HCT116 (cell line): ENCODE data around the gene CDK18. TPM values are rescaled to one million over a fixed set of nuclear protein-coding genes. Genes with fewer than 3 reads are reported as not detected.

Experiments
- ATAC-seq: fragments of 200-7000 bp; cut with Tn5 transposase; 2 replicates; pipeline ENCODE4 v1.9.1; 2020; ENCODE audit warnings: mild to moderate bottlenecking, moderate library complexity
- BruUV-seq: library from RNA; stranded (reverse); fragments of 400-500 nt; replicated peaks from 2 replicates; lab custom pipeline; 2021; lab: Mats Ljungman, UMichigan
- CTCF ChIA-PET: fragments of 300-600 bp; sonication (Branson Sonifier 250); formaldehyde crosslinking; loops from one replicate; lab custom pipeline; 2021; ENCODE audit warnings: antibody characterized with exemption; lab: Charles Lee
- POLR2A ChIA-PET: fragments of 300-600, 350-600 bp; sonication (Branson Sonifier 250); formaldehyde crosslinking; loops from one replicate; lab custom pipeline; 2021; ENCODE audit warnings: antibody characterized with exemption; lab: Charles Lee
- RAD21 ChIA-PET, 2 experiments: fragments of 300-600 bp; sonication (Branson Sonifier 250); formaldehyde crosslinking; loops; one replicate each; lab custom pipeline; 2023; ENCODE audit warnings: low total read pairs in 2 of 2; ENCODE audit not compliant: uncharacterized antibody in 2 of 2, unreplicated experiment in 2 of 2, low non-redundant PET in 1 of 2; lab: Charles Lee
- DNase-seq: peaks from one replicate; pipeline ENCODE4 v3.0.0-alpha.2; 2010; ENCODE audit warnings: low read depth, low spot score
- H2AFZ ChIP-seq: fragments of 200-600 bp; shearing (Covaris generic), sonication (generic); 2 replicates; pipeline ENCODE4 v1.6.1; 2017; ENCODE audit warnings: low read depth, mixed run types, mixed read lengths, antibody characterized with exemption, low read length; ENCODE audit not compliant: poor library complexity, severe bottlenecking
- H3K27ac ChIP-seq: 2 replicates; pipeline ENCODE4 v1.5.1; 2012; ENCODE audit warnings: low read depth, low read length
- H3K27me3 ChIP-seq: fragments of 200-600 bp; sonication (generic); 2 replicates; pipeline ENCODE4 v1.6.1; 2016; ENCODE audit warnings: mixed run types, low read length, mixed read lengths; ENCODE audit not compliant: insufficient read depth
- H3K36me3 ChIP-seq, 2 experiments: fragments of 200-500 bp in 1 of 2; fragments of 200-600 bp in 1 of 2; sonication (Bioruptor generic) in 1 of 2; sonication (generic) in 1 of 2; 2 replicates each; pipeline versions ENCODE4 v1.5.1 to v1.6.1; 2014 to 2016; ENCODE audit warnings: low read length in 2 of 2, inconsistent platforms in 1 of 2, mixed read lengths in 1 of 2, mixed run types in 1 of 2; ENCODE audit not compliant: insufficient read depth in 2 of 2, control insufficient read depth in 1 of 2
- H3K4me1 ChIP-seq, 2 experiments: fragments of 200-600 bp in 1 of 2; sonication (generic) in 1 of 2; 2 replicates each; pipeline versions ENCODE4 v1.5.1 to v1.6.1; 2012 to 2017; ENCODE audit warnings: low read length in 2 of 2, inconsistent platforms in 1 of 2, mild to moderate bottlenecking in 1 of 2, mixed read lengths in 1 of 2, mixed run types in 1 of 2, moderate library complexity in 1 of 2; ENCODE audit not compliant: insufficient read depth in 2 of 2, control insufficient read depth in 1 of 2
- H3K4me2 ChIP-seq: fragments of 200-600 bp; sonication (generic); 2 replicates; pipeline ENCODE4 v1.6.1; 2017; ENCODE audit warnings: mixed run types, low read length, mixed read lengths
- H3K4me3 ChIP-seq, 2 experiments: fragments of 200-600 bp in 1 of 2; sonication (generic) in 1 of 2; replicated peaks in 1 of 2; 2 replicates each; pipeline ENCODE4 v1.5.1; 2011 to 2016; ENCODE audit warnings: low read length in 2 of 2, control low read depth in 1 of 2, low read depth in 1 of 2, mild to moderate bottlenecking in 1 of 2, mixed read lengths in 1 of 2, mixed run types in 1 of 2
- H3K79me2 ChIP-seq: fragments of 200-600 bp; sonication (generic); 2 replicates; pipeline ENCODE4 v1.6.1; 2017; ENCODE audit warnings: mild to moderate bottlenecking, mixed run types, low read length, moderate library complexity, mixed read lengths; ENCODE audit not compliant: insufficient read depth
- H3K9ac ChIP-seq: fragments of 200-600 bp; sonication (generic); 2 replicates; pipeline ENCODE4 v1.6.1; 2016; ENCODE audit warnings: low read length, mixed read lengths
- H3K9me2 ChIP-seq: fragments of 200-600 bp; sonication (generic), shearing (Covaris generic); 2 replicates; pipeline ENCODE4 v1.6.1; 2017; ENCODE audit warnings: mixed run types, mild to moderate bottlenecking, moderate library complexity; ENCODE audit not compliant: insufficient read depth
- H3K9me3 ChIP-seq, 2 experiments: fragments of 200-500 bp in 1 of 2; fragments of 200-600 bp in 1 of 2; sonication (Bioruptor generic) in 1 of 2; sonication (generic) in 1 of 2; 2 replicates each; pipeline ENCODE4 v1.6.1; 2014 to 2017; ENCODE audit warnings: low read length in 2 of 2, mixed read lengths in 2 of 2, inconsistent platforms in 1 of 2, low read depth in 1 of 2, mild to moderate bottlenecking in 1 of 2, mixed run types in 1 of 2, moderate library complexity in 1 of 2; ENCODE audit not compliant: control insufficient read depth in 1 of 2, insufficient read depth in 1 of 2
- H4K20me1 ChIP-seq: fragments of 200-600 bp; sonication (generic), shearing (Covaris generic); 2 replicates; pipeline ENCODE4 v1.6.1; 2017; ENCODE audit warnings: mixed run types, mild to moderate bottlenecking, moderate library complexity; ENCODE audit not compliant: insufficient read depth
- CEBPB ChIP-seq: IDR thresholded peaks from 2 replicates; pipeline ENCODE4 v1.6.1; 2012; ENCODE audit warnings: low read depth
- EGR1 ChIP-seq: IDR thresholded peaks from 2 replicates; pipeline ENCODE4 v1.6.1; 2012; ENCODE audit warnings: low read depth
- ELF1 ChIP-seq: IDR thresholded peaks from 2 replicates; pipeline ENCODE4 v1.6.1; 2012; ENCODE audit warnings: low read depth, borderline replicate concordance
- EZH2 ChIP-seq: fragments of 200-600 bp; sonication (generic); IDR thresholded peaks from 2 replicates; pipeline ENCODE4 v1.6.1; 2017; ENCODE audit warnings: antibody characterized with exemption, mixed run types
- EZH2phosphoT487 ChIP-seq: fragments of 200-600 bp; IDR thresholded peaks from 2 replicates; pipeline ENCODE4 v1.6.1; 2018; ENCODE audit warnings: antibody characterized with exemption, borderline replicate concordance
- FOSL1 ChIP-seq: IDR thresholded peaks from 2 replicates; pipeline ENCODE4 v1.6.1; 2012; ENCODE audit warnings: low read depth
- JUND ChIP-seq: IDR thresholded peaks from 2 replicates; pipeline ENCODE4 v1.6.1; 2012
- POLR2A ChIP-seq: IDR thresholded peaks from 2 replicates; pipeline ENCODE4 v1.7.0; 2011; ENCODE audit warnings: borderline replicate concordance; ENCODE audit not compliant: insufficient read depth, insufficient read length; ENCODE audit errors: extremely low read depth
- POLR2AphosphoS5 ChIP-seq: IDR thresholded peaks from 2 replicates; pipeline ENCODE4 v1.6.1; 2011; ENCODE audit warnings: mild to moderate bottlenecking, low read depth, low read length, moderate library complexity
- RAD21 ChIP-seq: IDR thresholded peaks from 2 replicates; pipeline ENCODE4 v1.6.1; 2012; ENCODE audit warnings: low read depth, mild to moderate bottlenecking
- SIN3A ChIP-seq: IDR thresholded peaks from 2 replicates; pipeline ENCODE4 v1.6.1; 2012; ENCODE audit warnings: low read depth
- SP1 ChIP-seq: IDR thresholded peaks from 2 replicates; pipeline ENCODE4 v1.6.1; 2012; ENCODE audit warnings: low read depth
- SRF ChIP-seq: IDR thresholded peaks from 2 replicates; pipeline ENCODE4 v1.6.1; 2012; ENCODE audit warnings: low read depth
- TCF7L2 ChIP-seq: IDR thresholded peaks from 2 replicates; pipeline ENCODE4 v1.7.0; 2011; ENCODE audit warnings: borderline replicate concordance, inconsistent platforms; ENCODE audit not compliant: insufficient read depth, insufficient read length; ENCODE audit errors: extremely low read depth
- ZBTB33 ChIP-seq: IDR thresholded peaks from 2 replicates; pipeline ENCODE4 v1.6.1; 2011; ENCODE audit warnings: mild to moderate bottlenecking, low read length, moderate library complexity; ENCODE audit not compliant: insufficient replicate concordance; ENCODE audit errors: extremely low read depth
- ZFX ChIP-seq: fragments of 450-650 bp; IDR thresholded peaks from 2 replicates; pipeline ENCODE4 v1.6.1; 2017
- ZNF274 ChIP-seq: fragments of 200-500 bp; sonication (Bioruptor generic); IDR thresholded peaks from 2 replicates; pipeline ENCODE4 v1.6.1; 2014; ENCODE audit warnings: mild to moderate bottlenecking, low read depth, low read length, inconsistent platforms
- intact Hi-C: fragments of 100-400 bp; cut with micrococcal nuclease; formaldehyde crosslinking; loops from 2 replicates; pipeline ENCODE4 v1.10.0; 2022
- total RNA-seq: library from RNA; stranded (reverse); gene quantifications from one replicate; pipeline ENCODE4 v1.2.1, GENCODE V29; 2021; ENCODE audit not compliant: unreplicated experiment
- TF ChIP-seq, protein P1 (sequence below): IDR thresholded peaks from 2 replicates; pipeline ENCODE4 v1.6.1; 2012
- TF ChIP-seq, protein P2 (sequence below): IDR thresholded peaks from 2 replicates; pipeline ENCODE4 v1.6.1; 2012

CDK18 gene
- total RNA-seq, 1 experiment from 2014 or later: 32.0 TPM

DNA sequence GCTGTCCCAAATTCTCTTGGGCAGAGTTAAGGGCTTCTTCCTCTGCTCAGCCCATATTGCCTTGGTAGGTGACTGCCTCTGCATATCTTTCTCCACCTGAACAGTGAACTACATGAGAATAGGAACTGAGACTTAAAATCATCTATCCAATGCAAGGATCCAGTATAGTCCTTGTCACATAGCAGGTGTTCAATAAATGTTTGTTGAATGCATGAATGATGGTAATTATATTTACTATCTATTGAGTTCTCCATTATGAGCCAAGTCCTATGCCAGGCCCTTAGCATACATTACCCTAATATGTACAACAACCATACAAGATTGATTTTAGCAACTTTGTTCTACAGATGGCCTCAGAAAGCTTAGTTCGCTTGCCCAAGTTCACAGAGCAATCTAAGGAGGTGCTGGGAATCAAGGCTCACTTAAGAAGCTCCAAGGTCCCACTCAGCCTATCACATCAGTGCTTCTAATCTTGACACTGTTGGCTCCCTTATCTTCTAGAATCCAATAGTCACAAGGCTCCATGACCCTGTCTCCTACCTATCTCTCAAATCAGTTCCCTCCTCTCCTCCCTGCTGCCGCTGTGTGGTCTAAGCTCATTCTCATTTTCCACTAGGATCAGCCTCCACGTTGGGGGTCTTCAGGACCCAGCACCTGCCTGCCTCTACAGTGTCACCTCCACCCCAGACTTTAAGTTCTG is 2.2 kb upstream of the CDK18 start:
- CTCF ChIA-PET: interaction anchor here (0.9 to 1.6 kb wide), 2 partner anchors 8 to 14 kb away, joined by 3 to 4 read pairs; no protein-coding TSS in a partner anchor

GRCh38 chr1:205502992-205503391 is 1.5 kb upstream of the CDK18 start:
- H3K9ac ChIP-seq: no peak overlapping the region
- no peak overlapping the region for H3K4me2 ChIP-seq
- POLR2A ChIA-PET: interaction anchor here (0.8 kb wide), 1 partner anchor 17 kb away, joined by 3 read pairs; no protein-coding TSS in a partner anchor
- no peak overlapping the region for H3K27ac ChIP-seq
- no peak overlapping the region for H2AFZ ChIP-seq
- intact Hi-C loops: no loop called here
- no peak for DNase-seq
- H3K9me3 ChIP-seq: no peaks in the 10 kb centered on the region
- H3K9me2 ChIP-seq: no peaks in the 10 kb centered on the region
- no TSS peak for BruUV-seq
- H3K27me3 ChIP-seq: no peaks in the 10 kb centered on the region
- no peaks in the 10 kb centered on the region for H3K36me3 ChIP-seq
- no peak for TF ChIP-seq ZFX
- no peak for TF ChIP-seq ELF1
- no peak for TF ChIP-seq SRF
- no peak for TF ChIP-seq EGR1
- no peak for TF ChIP-seq SIN3A
- no peak for TF ChIP-seq POLR2A
- no peak for TF ChIP-seq CEBPB
- TF ChIP-seq EZH2phosphoT487: no peak
- no peak for TF ChIP-seq POLR2AphosphoS5
- no peak for TF ChIP-seq FOSL1
- TF ChIP-seq, protein P1, sequence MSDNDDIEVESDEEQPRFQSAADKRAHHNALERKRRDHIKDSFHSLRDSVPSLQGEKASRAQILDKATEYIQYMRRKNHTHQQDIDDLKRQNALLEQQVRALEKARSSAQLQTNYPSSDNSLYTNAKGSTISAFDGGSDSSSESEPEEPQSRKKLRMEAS: no peak
- TF ChIP-seq SP1: no peak
- no peak for TF ChIP-seq TCF7L2
- TF ChIP-seq RAD21: no peak
- TF ChIP-seq ZNF274: no peak
- TF ChIP-seq ZBTB33: no peak
- H3K4me1 ChIP-seq: peaks cover 12 to 27% of the 10 kb centered on the region in 2 experiments
- no peak overlapping the region for H3K4me3 ChIP-seq
- H4K20me1 ChIP-seq: no peaks in the 10 kb centered on the region
- CTCF ChIA-PET: interaction anchor here (0.6 to 0.9 kb wide), 2 partner anchors 9 to 106 kb away, joined by 3 read pairs; no protein-coding TSS in a partner anchor
- ATAC-seq: no peak
- H3K79me2 ChIP-seq: peaks cover 23% of the 10 kb centered on the region; the same call in 1 of the 2 replicates
- RAD21 ChIA-PET: no interaction called here

More for the DNA sequence above, 2.2 kb upstream of the CDK18 start:
- H3K9ac ChIP-seq: no peak overlapping the region
- no peak overlapping the region for H3K27ac ChIP-seq
- DNase-seq (no peak), ATAC-seq (no peak)
- H3K4me1 ChIP-seq: peaks cover 12 to 27% of the 10 kb centered on the region in 2 experiments
- intact Hi-C loops: no loop called here
- H3K4me2 ChIP-seq: no peak overlapping the region
- no peaks in the 10 kb centered on the region for H3K27me3 ChIP-seq
- TF ChIP-seq RAD21: no peak
- TF ChIP-seq, protein P2, sequence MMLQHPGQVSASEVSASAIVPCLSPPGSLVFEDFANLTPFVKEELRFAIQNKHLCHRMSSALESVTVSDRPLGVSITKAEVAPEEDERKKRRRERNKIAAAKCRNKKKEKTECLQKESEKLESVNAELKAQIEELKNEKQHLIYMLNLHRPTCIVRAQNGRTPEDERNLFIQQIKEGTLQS: no peak
- no peak for TF ChIP-seq EZH2
- TF ChIP-seq POLR2A: no peak
- no peak for TF ChIP-seq JUND
- POLR2A ChIA-PET: interaction anchor here (0.8 kb wide), 1 partner anchor 16 kb away, joined by 3 read pairs; no protein-coding TSS in a partner anchor
- peaks cover 23% of the 10 kb centered on the region; the same call in 1 of the 2 replicates for H3K79me2 ChIP-seq
- no peak overlapping the region for H3K4me3 ChIP-seq
- H3K9me2 ChIP-seq: no peaks in the 10 kb centered on the region
- H3K9me3 ChIP-seq: no peaks in the 10 kb centered on the region
- RAD21 ChIA-PET: no interaction called here
- no peaks in the 10 kb centered on the region for H3K36me3 ChIP-seq
- no peak overlapping the region for H2AFZ ChIP-seq
- BruUV-seq: no TSS peak
- H4K20me1 ChIP-seq: no peaks in the 10 kb centered on the region
